ENCODE data around the gene CSNK2A1.

The CSNK2A1 gene

DNA sequence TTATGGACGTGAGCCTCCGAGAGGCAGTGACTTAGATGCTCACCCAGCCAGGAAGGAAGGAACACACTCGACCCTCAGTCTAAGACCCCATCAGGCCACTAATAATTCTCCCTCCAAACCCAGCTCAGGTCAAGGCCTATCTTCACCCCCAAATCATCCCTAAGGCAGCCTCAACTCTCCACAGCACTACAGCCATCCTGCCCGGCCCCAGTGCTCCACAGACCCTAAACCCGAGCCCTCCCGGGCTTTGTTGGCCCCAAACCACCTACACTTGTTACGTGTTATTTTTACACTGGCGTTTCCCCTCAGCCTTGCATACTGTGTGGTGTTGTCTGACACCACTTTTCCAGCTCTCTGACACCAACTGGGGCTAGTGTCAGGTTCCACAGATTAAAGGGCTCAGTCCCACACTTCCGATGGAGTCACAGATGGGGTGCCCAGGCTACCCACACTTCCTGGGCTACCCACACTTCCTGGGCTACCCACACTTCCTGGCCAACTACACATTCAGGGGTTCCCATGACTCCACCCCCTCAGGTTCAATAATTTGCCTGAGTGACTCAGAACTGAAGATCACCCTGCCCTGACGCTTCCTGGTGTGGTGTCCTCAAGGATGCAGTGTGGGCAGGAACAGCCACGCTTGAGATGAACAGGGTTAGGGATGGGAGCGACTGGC, 110.2 kb downstream of the CSNK2A1 start:
- H3K4me3 ChIP-seq (ENCODE audit: low read length), result no peak overlapping the region
- TF ChIP-seq ZNF274 (IDR thresholded peaks at IDR 0.05; ENCODE audit: low read depth, low read length), result no peak

DNA sequence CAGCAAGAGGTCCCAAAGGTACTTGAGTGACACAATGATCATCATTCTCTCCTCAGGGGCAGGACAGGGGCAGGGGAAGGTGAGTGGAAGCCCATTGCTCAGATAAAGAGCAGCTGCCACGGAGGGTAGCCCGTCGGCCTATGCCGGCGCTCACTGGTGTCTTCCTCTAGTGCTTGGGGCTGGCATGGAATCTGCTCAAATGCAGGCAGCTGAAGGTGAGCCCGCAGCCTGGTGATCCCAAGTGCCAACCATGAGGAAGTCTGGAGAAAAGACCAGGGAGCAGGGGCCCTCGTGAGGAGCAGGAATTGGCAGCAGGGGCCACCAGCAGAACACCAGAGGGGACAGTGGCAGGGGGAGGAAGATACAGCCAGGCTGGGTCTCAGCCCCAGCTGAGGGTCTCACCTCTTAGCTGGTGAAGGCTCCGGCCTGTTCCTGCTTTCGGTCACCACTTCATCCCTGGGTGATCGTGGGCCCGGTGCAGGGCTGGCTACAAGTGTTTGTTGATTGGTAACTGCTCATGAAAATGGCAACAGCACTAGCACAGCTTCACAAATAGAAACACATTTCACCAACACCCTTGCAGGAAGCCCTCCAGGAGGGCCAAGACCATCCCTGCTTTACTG, 110.8 kb downstream of the CSNK2A1 start:
- no peak overlapping the region for H3K4me3 ChIP-seq (ENCODE audit: low read length)
- TF ChIP-seq ZNF274 (IDR thresholded peaks at IDR 0.05; ENCODE audit: low read depth, low read length), result no peak

DNA sequence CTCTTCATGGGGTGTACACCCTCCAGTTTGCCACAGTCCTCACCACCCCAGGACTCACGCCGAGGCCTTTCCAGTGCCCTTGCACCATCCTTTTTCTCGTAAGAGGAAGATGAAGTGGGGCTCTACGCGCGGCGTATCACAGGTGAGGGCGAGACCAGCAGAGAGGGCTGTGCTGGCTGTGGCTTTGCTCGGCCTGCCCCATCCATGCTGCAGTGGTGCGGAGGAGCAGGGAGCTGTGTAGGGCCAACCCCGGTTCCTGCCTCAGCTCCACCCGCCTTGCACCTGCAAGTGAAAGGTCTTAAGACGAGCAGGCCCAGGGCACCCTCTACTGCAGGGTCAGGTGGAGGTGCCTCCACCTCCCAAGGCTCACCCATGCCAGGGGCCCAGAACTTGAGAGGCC, 111.4 kb downstream of the CSNK2A1 start:
- no peak overlapping the region for H3K4me3 ChIP-seq (ENCODE audit: low read length)
- TF ChIP-seq ZNF274 (IDR thresholded peaks at IDR 0.05; ENCODE audit: low read depth, low read length), result no peak

DNA sequence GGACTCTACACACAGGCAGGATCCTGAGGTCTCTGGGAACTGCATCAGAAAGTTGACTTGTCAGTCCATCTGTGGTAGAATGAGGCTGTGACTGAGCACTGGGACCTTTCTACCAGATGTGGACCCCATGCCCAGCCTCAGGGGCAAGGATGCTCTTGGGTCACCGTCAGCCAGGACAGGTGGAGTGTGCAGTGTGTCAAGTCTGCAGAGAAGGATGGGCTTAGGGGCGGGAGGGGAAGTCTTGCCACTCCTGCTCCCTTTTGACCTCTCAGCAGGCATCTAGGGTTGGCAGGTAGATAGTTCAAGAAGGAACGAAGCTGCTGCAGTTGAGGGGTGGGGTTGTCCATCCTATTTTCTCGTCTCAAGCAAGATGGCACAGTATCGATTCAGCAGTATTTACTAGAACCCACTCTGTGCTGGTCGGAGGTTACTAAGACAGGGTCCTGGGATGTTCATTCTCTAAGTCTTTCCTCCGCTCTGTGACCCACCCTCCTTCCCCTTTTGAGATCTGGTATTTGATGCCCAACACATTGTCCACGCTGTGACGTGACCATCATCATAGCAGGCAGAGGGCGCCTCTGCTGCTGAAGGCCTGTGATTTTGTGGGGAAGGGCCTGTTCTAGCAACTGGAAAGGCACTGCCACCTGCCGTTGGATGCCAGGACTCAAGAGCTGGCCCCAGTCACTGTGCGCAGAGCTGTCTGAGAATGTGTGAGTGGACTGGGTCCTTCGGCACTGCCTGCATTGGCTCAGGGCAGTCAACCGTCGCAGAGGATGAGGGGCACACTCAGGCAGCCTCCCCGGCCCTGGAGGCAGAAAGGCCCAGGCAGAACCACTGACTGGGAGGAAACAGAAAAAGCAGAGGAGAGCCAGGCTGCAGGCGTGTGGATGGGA, 112.3 kb downstream of the CSNK2A1 start:
- TF ChIP-seq ZNF274 (IDR thresholded peaks at IDR 0.05; ENCODE audit: low read depth, low read length), result no peak
- no peak overlapping the region for H3K4me3 ChIP-seq (ENCODE audit: low read length)

DNA sequence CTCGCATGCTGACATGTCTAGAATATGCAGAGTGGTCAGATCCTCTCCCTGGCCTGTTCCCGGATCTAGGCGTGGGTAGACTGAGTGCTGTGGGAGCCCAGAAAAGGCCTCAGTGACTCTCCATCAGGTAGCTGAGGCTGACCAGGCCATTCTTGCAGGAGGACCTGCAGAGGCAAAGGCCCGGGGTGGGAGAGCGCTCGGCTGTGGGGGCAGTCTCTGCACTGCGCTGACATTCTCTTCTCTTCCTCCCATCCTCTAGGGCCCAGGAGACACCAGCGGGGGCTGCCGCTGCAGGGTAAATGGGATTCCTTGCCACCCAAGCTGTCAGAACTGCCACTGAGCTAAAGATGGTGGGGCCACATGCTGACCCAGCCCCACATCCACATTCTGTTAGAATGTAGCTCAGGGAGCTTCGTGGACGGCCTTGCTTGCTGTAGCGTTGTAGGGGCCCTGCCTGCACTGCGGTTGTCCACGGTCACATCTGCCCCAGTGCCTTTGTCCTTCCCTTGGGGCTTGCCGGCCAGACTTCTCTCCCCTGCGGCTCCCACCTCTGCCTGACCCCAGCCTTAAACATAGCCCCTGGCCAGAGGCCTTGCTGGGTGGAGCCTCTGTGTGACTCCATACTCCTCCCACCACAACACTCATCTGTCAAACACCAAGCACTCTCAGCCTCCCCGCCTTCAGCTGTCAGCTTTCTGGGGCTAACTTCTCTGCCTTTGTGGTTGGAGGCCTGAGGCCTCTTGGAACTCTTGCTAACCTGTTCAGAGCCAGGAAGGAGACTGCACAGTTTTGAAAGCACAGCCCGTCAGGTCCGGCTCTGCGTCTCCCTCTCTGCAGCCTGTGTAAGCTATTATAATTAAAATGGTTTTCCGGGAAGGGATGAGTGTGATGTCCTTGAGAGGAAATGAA, 113.2 kb downstream of the CSNK2A1 start:
- TF ChIP-seq ZNF274 (IDR thresholded peaks at IDR 0.05; ENCODE audit: low read depth, low read length), result no peak
- H3K4me3 ChIP-seq (ENCODE audit: low read length), result no peak overlapping the region

DNA sequence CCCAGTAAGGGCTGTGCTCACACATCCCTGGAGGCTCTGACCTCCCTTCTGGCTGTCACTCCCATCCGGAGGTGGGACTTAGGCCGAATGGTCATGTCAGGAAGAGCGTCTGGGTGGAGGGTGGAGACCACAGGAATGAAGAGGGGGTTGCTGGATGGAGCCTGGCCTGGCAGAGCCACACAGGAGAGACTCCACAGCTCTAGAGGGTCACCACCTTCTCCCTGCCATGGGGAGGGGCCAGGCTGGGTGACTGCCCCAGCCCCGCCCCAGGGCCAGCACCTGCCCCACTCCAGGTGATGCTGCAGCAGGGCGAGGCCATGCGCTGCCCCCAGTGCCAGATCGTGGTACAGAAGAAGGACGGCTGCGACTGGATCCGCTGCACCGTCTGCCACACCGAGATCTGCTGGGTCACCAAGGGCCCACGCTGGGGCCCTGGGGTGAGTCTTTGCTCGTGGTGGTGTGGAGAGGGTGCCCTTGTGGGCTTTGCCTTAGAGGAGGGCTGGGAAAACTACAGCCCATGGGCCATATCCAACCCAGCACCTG, 114.9 kb downstream of the CSNK2A1 start:
- TF ChIP-seq ZNF274 (IDR thresholded peaks at IDR 0.05; ENCODE audit: low read depth, low read length), result no peak
- H3K4me3 ChIP-seq (ENCODE audit: low read length), result no peak overlapping the region

DNA sequence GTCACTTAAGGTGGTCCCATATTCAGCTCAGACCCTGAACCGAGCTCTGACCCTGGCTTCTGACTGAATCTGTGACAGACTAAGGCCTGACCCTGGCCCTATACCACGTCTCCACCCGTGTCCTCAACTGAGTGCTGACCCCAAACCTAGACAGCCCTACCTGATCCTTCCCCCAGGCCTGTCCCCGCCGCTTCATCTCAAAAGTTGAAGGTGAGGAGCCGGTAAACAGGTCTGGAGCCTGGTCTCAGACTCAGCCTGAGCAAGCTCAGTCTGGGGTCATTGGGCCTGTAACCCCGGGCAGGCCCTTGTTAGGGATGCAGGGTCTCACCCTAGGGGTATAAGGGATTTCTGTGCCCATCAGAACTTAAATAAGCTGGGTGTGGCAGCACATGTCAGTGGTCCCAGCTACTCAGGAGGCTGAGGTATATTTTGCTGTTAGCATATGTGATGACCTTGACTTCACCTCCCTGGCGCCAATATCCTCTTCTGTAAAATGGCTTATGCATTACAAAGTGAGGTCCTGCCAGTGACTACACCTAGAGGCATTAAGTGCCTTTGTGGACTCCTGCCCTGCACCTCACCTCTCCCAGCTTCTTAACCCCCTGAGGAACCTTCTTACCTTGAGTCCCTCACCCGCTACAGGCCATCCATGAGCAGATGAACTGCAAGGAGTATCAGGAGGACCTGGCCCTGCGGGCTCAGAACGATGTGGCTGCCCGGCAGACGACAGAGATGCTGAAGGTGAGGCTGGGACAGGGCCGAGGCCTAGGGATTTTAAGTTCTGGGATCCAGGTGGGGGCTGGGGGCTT, 115.5 kb downstream of the CSNK2A1 start:
- TF ChIP-seq ZNF274 (IDR thresholded peaks at IDR 0.05; ENCODE audit: low read depth, low read length), result no peak

DNA sequence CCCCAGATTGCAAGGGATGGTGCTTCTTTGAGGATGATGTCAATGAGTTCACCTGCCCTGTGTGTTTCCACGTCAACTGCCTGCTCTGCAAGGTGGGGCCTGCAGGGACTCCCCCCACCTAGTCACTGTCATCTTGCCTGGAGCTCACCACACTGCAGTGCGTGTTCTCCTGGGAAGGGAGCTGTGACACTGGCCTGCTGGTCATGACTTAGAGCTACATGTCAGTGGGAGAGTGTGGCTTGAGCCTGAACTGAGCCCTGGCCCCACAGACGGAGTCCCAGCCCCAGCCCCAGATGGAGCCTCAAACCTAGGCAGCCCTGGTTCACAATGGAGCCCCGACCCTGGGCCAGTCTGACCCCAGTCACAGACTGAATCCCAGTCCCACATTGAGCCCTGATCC, 116.2 kb downstream of the CSNK2A1 start:
- TF ChIP-seq ZNF274 (IDR thresholded peaks at IDR 0.05; ENCODE audit: low read depth, low read length), result no peak
- H3K4me3 ChIP-seq (ENCODE audit: low read length), result no peak overlapping the region

More for the DNA sequence above, 115.5 kb downstream of the CSNK2A1 start:
- no peak overlapping the region for H3K4me3 ChIP-seq (ENCODE audit: low read length)

DNA sequence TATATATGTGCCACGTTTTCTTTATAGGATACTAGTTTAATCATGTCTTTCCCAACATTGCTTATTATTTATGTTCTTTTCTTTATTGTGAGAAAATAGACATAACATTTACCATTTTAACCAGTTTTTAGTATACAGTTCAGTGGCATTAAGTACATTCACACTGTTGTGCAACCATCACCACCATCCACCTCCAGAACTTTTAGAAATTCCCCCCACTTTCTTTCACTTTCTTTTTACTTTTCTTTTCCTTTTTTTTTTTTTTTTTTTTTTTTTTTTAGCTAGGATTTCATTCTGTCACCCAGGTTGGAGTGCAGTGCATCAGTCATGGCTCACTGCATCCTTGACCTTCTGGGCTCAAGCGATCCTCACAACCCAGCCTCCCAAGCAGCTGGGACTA, 117.0 kb downstream of the CSNK2A1 start:
- no peak overlapping the region for H3K4me3 ChIP-seq (ENCODE audit: low read length)
- TF ChIP-seq ZNF274 (IDR thresholded peaks at IDR 0.05; ENCODE audit: low read depth, low read length), result no peak
